ENCODE results near the gene SLC47A2. TPM values are rescaled to one million over a fixed set of nuclear protein-coding genes. Genes with fewer than 3 reads are reported as not detected.
A peak's percentile ranks its signal among the peaks of the same experiment; 100 is the strongest.
"Not testable (repeated sequence)": the region's sequence is repeated elsewhere in the genome, so short reads cannot be mapped to it uniquely, and the experiment has no call there.

The SLC47A2 gene
- total RNA-seq, 1 donor from 2014 or later, result not detected

DNA sequence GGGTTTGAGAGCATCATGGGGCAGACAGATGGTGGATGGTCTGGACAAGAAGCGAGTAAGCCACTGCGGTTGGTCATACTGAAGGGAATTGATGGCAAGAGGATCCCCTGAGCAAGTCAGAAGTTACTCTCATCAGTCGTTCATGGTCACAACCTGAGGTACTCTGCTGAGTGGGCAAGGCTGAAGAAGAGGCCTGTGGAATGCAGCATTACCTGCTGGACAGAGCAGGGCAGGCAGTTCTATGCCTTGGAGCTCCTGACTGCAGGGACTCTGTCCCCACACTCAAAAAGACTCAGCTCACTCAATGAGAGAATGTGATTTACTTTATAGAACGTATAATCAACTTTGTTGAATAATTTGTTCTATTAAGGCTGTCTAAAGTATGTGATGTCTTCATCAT lies 39.5 kb downstream of the SLC47A2 start:
- Mint-ChIP-seq H3K27me3 (ENCODE audit: low read depth) (no peaks in the 10 kb centered on the region), H3K36me3 (peaks cover 42% of the 10 kb centered on the region), H3K4me1 (peaks cover 10% of the 10 kb centered on the region), H3K27ac (peak overlapping the region; percentile 58), H3K9me3 (no peaks in the 10 kb centered on the region), H3K4me3 (no peak overlapping the region)
- no peak for DNase-seq (ENCODE audit: low spot score in 2 of 2, unreplicated experiment in 2 of 2)
- TF ChIP-seq CTCF (IDR thresholded peaks at IDR 0.05; ENCODE audit: unreplicated experiment), result no peak

GRCh38 chr17:19673623-19674022 lies 42.8 kb downstream of the SLC47A2 start:
- no peaks in the 10 kb centered on the region for H3K9me3 Mint-ChIP-seq
- no peak overlapping the region for H3K27ac Mint-ChIP-seq
- H3K36me3 Mint-ChIP-seq, result peaks cover 48% of the 10 kb centered on the region
- peaks cover 12% of the 10 kb centered on the region for H3K4me1 Mint-ChIP-seq
- TF ChIP-seq CTCF (IDR thresholded peaks at IDR 0.05; ENCODE audit: unreplicated experiment), result no peak
- no peaks in the 10 kb centered on the region for H3K27me3 Mint-ChIP-seq (ENCODE audit: low read depth)
- no peak overlapping the region for H3K4me3 Mint-ChIP-seq
- no peak for DNase-seq (ENCODE audit: low spot score in 2 of 2, unreplicated experiment in 2 of 2)

DNA sequence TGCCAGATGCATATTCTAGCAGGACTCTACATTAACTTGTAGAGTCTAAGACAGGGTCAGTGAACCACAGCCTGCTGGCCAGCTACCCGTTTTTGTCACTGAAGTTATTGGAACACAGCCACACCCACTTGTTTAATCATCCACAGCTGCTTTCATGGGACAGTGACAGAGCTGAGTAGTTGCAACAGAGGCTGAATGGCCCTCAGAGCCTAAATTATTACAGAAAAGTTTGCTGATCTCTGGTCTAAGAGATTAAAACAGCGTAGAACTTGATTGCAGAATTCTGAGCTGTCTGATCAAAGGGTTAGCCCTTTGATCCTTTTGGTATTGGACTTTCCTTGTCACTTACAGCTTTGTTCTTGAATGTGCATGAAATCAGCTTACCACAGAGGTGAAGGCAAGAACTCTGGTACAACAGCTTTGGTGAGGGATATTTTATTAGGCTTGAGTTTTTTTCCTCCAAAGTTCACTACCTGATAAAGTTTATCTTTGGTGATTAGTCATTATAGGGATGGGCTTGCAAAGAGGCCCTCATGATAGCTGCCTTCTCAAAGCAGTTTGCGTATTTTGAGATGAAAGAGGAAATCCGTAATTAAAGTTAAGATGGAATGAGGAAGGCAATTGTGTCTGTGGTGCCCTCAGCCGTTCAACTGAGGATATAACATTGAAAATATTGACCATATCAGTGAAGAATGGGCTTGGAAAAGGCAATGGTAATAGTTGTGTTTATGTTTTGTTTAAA lies 44.2 kb downstream of the SLC47A2 start:
- no peaks in the 10 kb centered on the region for H3K27me3 Mint-ChIP-seq (ENCODE audit: low read depth)
- DNase-seq (ENCODE audit: low spot score in 2 of 2, unreplicated experiment in 2 of 2), result no peak
- H3K36me3 Mint-ChIP-seq, result peaks cover 37% of the 10 kb centered on the region
- TF ChIP-seq CTCF (IDR thresholded peaks at IDR 0.05; ENCODE audit: unreplicated experiment), result no peak
- H3K4me1 Mint-ChIP-seq, result peaks cover 12% of the 10 kb centered on the region
- no peaks in the 10 kb centered on the region for H3K9me3 Mint-ChIP-seq
- no peak overlapping the region for H3K4me3 Mint-ChIP-seq
- peak overlapping the region; percentile 23 for H3K27ac Mint-ChIP-seq

DNA sequence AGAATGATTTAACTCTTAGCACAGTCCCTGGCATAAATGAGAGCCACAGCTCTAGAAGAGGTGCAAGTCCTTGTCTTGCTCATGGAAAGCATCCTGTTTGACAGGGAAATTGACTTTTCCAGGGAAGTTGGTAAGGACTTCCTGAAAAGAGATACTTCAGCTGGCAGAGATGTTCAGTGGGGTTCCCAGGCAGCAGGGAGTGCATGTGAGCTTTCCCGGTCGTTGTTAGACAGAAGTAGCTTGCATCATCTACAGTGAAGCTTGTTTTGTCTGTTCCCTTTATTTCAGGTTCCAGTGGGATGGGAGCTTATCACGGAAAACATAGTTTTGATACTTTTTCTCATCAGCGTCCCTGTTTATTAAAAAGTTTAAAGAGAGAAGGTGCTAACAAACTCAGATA lies 45.0 kb downstream of the SLC47A2 start:
- H3K27me3 Mint-ChIP-seq (ENCODE audit: low read depth), result no peaks in the 10 kb centered on the region
- TF ChIP-seq CTCF (IDR thresholded peaks at IDR 0.05; ENCODE audit: unreplicated experiment), result no peak
- no peak for DNase-seq (ENCODE audit: low spot score in 2 of 2, unreplicated experiment in 2 of 2)
- no peak overlapping the region for H3K27ac Mint-ChIP-seq
- no peaks in the 10 kb centered on the region for H3K9me3 Mint-ChIP-seq
- peaks cover 9% of the 10 kb centered on the region for H3K4me1 Mint-ChIP-seq
- peaks cover 33% of the 10 kb centered on the region for H3K36me3 Mint-ChIP-seq
- H3K4me3 Mint-ChIP-seq, result no peak overlapping the region

GRCh38 chr17:19670908-19671307 lies 45.5 kb downstream of the SLC47A2 start:
- no peak overlapping the region for H3K4me3 Mint-ChIP-seq
- H3K27ac Mint-ChIP-seq, result peak overlapping the region; percentile 32
- H3K36me3 Mint-ChIP-seq, result peaks cover 32% of the 10 kb centered on the region
- no peak for TF ChIP-seq CTCF (IDR thresholded peaks at IDR 0.05; ENCODE audit: unreplicated experiment)
- no peaks in the 10 kb centered on the region for H3K9me3 Mint-ChIP-seq
- H3K4me1 Mint-ChIP-seq, result peaks cover 9% of the 10 kb centered on the region
- DNase-seq (ENCODE audit: low spot score in 2 of 2, unreplicated experiment in 2 of 2), result no peak
- no peaks in the 10 kb centered on the region for H3K27me3 Mint-ChIP-seq (ENCODE audit: low read depth)

DNA sequence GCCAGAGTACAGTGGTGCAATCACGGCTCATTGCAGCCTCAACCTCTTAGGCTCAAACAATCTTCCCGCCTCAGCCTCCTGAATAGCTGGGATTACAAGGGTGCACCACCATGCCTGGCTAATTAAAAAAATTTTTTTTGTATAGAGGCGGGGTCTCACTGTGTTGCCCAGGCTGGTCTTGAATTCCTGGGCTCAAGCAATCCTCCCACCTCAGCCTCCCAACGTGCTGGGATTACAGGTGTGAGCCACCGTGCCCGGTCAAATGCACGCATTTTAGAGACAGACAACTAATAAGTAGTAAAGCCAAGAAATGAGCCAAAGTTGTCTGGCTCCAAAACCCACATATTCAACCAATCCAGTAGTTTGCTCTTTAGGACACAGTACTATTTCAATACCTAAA lies 46.7 kb downstream of the SLC47A2 start:
- not testable (repeated sequence) for H3K4me3 Mint-ChIP-seq; H3K9me3 Mint-ChIP-seq; H3K4me1 Mint-ChIP-seq; DNase-seq (ENCODE audit: low spot score in 2 of 2, unreplicated experiment in 2 of 2); H3K27ac Mint-ChIP-seq; H3K27me3 Mint-ChIP-seq (ENCODE audit: low read depth)
- H3K36me3 Mint-ChIP-seq, result peaks cover 34% of the 10 kb centered on the region
